Measurements from ENCODE around the gene ARL2BP. TPM values are rescaled to one million over a fixed set of nuclear protein-coding genes. Genes with fewer than 3 reads are reported as not detected.

ARL2BP gene
- total RNA-seq, result 65.2 and 65.3 TPM in 2 replicates

DNA sequence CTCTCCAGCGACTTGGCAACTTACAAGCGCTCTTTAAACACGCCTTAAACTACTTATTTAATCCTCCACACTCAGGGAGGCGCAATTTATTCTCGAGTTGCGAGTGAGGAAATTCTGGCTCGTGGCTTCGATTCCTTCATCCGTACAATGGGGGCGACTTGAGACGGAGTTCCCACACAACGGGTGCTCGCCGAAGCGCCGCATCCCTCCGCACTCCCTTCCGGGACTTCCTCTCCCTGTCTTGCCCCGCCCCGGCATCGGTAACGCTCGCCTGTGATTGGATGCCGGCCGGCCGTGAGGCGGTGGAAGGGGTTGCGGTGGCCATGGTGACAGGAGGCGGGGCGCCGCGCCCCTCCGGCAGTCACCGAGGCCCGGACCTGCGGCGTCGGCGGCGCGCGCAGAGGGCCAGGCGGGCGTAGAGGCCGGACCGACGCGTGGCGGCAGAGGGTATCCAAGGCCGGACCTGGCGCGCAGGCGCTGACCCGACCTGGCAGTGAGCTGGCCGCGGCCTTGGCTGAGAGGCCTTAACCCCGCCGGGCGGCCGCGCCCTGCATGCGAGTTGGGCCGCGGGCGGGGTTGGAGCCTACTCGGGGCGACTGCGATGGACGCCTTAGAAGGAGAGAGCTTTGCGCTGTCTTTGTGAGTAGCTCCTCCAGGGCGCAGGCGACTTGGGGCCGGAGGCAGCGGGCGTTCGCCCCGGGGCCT, at the start of gene ARL2BP:
Gene ARL2BP, plus strand, starts transcription at position 493 of the 705 bp plus-strand sequence. Its CDS starts 109 bp downstream, at position 602.

DNA sequence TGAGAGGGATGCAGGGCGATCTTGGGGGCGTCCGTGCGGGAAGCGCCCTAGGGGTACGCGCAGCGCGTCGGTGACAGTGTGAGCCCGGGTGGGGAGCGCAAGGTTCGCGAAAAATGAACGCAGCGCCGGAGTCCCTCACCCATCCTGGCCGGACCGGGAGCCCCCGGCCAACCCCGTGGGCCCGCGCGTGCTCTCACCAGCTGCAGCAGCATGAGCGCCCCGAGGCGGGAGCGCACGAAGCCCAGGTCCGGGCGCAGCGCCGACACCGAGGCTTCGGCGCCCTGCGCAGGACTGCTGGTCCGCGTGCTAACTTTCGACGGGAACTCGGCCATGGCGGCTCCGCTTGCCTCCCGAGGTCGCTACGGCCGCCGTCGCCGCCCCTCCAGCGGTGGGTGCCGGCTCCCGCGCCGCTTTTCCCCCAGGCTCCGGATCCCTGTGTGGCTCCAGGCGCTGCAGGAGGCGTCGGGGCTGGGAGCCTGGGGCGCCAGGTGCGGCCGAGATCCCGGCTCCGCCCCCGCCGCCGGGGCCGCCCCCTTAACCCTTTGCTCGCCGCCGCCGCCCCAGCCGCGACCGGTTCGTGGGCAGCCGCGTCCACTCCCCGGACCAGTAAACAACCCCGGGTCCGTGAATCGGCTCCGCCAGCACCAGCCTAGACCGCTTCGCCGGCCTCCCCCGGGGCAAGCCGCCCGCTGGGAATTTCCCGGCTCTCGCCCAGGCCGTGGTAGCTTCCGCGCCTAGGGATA, 39.3 kb downstream of the ARL2BP start, which contains the start of gene PLLP:
Gene PLLP, minus strand, starts transcription at position 464 of the 743 bp plus-strand sequence. Its CDS starts 132 bp downstream, at position 332.

Other genes starting within 250 kb of the ARL2BP start
- 14.6 and 20.4 TPM in 2 replicates for gene CPNE2, start 152.7 kb upstream of the ARL2BP start, total RNA-seq
- 67.7 and 106 TPM in 2 replicates for gene PSME3IP1, start 59.2 kb upstream of the ARL2BP start, total RNA-seq
- gene RSPRY1, start 58.9 kb upstream of the ARL2BP start, total RNA-seq, result 40.2 and 43.1 TPM in 2 replicates
- gene PLLP, start 39.4 kb downstream of the ARL2BP start, total RNA-seq, result 0.12 TPM in 1 of 2 replicates, not detected in the other
- gene CCL22, start 113.5 kb downstream of the ARL2BP start, total RNA-seq, result not detected in 2 replicates
- gene CX3CL1, start 127.2 kb downstream of the ARL2BP start, total RNA-seq, result under 0.01 TPM in 1 of 2 replicates, not detected in the other
- not detected in 2 replicates for gene CCL17, start 159.5 kb downstream of the ARL2BP start, total RNA-seq
- 34.6 and 47.1 TPM in 2 replicates for gene CIAPIN1, start 202.1 kb downstream of the ARL2BP start, total RNA-seq
- 52.4 and 52.7 TPM in 2 replicates for gene COQ9, start 202.2 kb downstream of the ARL2BP start, total RNA-seq
- gene POLR2C, start 217.4 kb downstream of the ARL2BP start, total RNA-seq, result 90.2 and 115 TPM in 2 replicates
- 24.7 and 26.9 TPM in 2 replicates for gene DOK4, start 241.2 kb downstream of the ARL2BP start, total RNA-seq

Data from uterine smooth muscle cell (primary cell).